ENCODE data around the gene CALHM1.
"Not testable (repeated sequence)": the region's sequence is repeated elsewhere in the genome, so short reads cannot be mapped to it uniquely, and the experiment has no call there.

Gene CALHM1

DNA sequence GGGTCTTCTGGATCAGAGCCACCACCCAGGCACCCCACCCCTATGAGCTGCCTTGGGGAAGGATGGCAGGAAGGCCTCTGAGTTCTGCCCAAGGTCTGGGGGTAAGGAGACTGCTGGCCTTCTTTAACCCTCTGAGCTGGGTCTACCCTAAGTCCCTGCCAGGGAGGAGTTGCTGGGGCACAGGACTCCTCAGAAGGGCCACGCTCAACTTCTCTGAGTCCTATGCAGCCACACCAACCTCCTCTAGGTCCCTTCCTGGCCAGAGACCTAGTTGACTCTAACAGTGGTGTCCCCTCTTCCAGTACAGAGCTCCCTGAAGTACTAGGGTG is 32.2 kb upstream of the CALHM1 start:
- no peak overlapping the region for H3K27ac Mint-ChIP-seq
- no peaks in the 10 kb centered on the region for H3K9me3 Mint-ChIP-seq
- H3K4me3 Mint-ChIP-seq: no peak overlapping the region
- no peaks in the 10 kb centered on the region for H3K36me3 Mint-ChIP-seq (ENCODE audit: low read depth)
- H3K27me3 Mint-ChIP-seq (ENCODE audit: low read depth): peaks cover 35% of the 10 kb centered on the region
- TF ChIP-seq, protein P1, sequence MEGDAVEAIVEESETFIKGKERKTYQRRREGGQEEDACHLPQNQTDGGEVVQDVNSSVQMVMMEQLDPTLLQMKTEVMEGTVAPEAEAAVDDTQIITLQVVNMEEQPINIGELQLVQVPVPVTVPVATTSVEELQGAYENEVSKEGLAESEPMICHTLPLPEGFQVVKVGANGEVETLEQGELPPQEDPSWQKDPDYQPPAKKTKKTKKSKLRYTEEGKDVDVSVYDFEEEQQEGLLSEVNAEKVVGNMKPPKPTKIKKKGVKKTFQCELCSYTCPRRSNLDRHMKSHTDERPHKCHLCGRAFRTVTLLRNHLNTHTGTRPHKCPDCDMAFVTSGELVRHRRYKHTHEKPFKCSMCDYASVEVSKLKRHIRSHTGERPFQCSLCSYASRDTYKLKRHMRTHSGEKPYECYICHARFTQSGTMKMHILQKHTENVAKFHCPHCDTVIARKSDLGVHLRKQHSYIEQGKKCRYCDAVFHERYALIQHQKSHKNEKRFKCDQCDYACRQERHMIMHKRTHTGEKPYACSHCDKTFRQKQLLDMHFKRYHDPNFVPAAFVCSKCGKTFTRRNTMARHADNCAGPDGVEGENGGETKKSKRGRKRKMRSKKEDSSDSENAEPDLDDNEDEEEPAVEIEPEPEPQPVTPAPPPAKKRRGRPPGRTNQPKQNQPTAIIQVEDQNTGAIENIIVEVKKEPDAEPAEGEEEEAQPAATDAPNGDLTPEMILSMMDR (IDR thresholded peaks at IDR 0.05; ENCODE audit: unreplicated experiment in 3 of 3): no peak
- peaks cover 40% of the 10 kb centered on the region for H3K4me1 Mint-ChIP-seq

DNA sequence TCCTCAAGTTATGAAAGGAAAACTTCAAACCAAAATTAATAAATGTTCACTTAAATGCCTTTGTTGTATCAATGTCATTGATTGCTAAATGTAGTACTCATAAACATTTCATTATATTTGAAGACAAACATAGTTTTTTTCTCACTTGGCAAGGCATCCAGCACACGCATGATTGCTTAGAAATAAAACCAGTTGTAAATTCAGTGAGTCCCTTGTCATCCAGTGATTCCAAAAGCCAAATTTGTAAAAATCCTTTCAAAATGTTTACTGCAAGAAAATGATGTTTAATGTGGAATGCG is 28.7 kb upstream of the CALHM1 start:
- Mint-ChIP-seq H3K36me3 (ENCODE audit: low read depth) (no peaks in the 10 kb centered on the region), H3K4me1 (peaks cover 33% of the 10 kb centered on the region), H3K4me3 (no peak overlapping the region), H3K9me3 (no peaks in the 10 kb centered on the region), H3K27me3 (ENCODE audit: low read depth) (peaks cover 7% of the 10 kb centered on the region), H3K27ac (no peak overlapping the region)
- TF ChIP-seq, protein P1 (IDR thresholded peaks at IDR 0.05; ENCODE audit: unreplicated experiment in 3 of 3): no peak

DNA sequence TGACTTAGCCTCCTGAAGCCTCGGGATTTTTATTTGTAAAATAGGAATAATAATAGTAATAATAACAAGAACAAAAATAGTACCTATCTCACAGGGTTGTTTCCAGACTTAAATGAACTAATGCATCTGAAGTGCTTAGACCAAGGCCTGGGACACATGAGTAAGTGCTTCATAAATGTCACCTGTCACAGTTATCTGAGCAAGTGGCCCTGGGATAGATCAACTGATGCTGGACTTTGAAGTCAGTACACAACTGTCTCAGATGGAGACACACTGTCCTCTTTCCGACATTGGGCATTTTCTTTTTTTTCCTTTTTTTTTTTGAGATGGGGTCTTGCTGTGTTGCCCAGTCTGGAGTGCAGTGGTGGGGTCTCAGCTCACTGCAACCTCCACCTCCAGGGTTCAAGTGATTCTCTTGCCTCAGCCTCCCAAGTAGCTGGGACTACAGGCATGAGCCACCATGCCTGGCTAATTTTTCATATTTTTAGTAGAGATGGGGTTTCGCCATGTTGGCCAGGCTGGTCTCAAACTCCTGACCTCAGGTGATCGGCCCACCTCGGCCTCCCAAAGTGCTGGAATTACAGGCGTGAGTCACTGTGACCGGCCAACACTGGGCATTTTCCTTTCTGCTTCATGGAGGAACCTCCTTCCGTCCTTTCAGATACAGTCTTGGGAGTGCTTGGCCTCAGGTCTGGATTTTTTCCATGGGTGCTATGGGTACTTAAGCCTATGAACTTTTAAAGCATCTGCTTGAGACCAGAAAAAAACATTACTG is 28.1 kb upstream of the CALHM1 start:
- not testable (repeated sequence) for H3K36me3 Mint-ChIP-seq (ENCODE audit: low read depth); H3K27ac Mint-ChIP-seq; H3K4me3 Mint-ChIP-seq; H3K9me3 Mint-ChIP-seq; H3K27me3 Mint-ChIP-seq (ENCODE audit: low read depth)
- H3K4me1 Mint-ChIP-seq: peaks cover 27% of the 10 kb centered on the region

DNA sequence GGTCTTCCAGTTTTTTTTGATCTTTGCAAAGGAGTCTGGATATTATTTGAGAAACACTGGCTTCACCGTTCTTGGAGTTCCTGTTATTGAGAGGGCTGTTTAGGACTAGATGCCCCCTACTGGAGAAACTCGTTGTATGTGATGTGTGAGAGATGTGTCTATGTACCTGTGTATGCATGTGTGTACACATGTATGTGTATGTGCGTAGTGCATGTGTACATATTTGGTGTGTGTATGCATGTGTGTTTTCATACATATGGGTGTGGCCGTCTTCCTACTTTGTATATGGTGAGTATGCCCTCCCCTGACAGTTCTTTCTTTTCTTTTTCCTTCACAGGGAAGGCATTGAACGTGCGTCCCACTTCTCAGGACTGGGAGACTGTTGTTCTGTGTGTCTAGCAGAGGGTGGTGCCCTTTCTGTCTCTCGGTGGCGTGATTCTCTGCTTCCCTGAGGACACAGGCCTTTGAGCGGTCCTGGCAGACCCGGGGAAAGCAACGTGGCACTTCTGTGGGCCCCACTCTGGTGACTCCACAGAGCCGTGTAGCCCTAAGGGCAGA is 23.4 kb upstream of the CALHM1 start:
- Mint-ChIP-seq H3K36me3 (ENCODE audit: low read depth) (no peaks in the 10 kb centered on the region), H3K4me1 (peaks cover 8% of the 10 kb centered on the region), H3K4me3 (no peak overlapping the region), H3K27me3 (ENCODE audit: low read depth) (peaks cover 7% of the 10 kb centered on the region), H3K27ac (peak overlapping the region in 1 of 3 experiments; percentile 18), H3K9me3 (no peaks in the 10 kb centered on the region)
- TF ChIP-seq, protein P1 (IDR thresholded peaks at IDR 0.05; ENCODE audit: unreplicated experiment in 3 of 3): peak; percentile 48 to 61 (median 49)

DNA sequence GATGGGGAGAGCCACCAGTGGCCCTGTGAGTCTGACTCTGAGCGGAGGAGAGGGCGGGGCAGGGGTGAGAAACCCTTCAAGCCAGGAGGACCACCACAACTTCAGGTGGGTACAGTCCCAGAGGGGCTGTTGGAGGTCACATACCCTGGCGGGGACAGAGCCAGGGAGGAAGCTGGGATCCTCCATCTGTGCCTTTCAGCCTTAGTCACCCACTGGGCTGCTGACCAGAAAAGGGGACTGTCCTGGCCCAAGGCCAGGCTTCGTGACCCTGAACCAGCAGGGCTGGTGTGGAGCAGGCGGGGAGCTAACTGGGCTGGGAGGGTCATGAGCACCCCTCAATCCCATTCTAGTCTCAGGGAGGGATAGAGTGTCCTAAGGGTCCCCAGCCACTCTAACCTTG is 21.8 kb upstream of the CALHM1 start:
- Mint-ChIP-seq H3K9me3 (no peaks in the 10 kb centered on the region), H3K36me3 (ENCODE audit: low read depth) (no peaks in the 10 kb centered on the region), H3K4me1 (no peaks in the 10 kb centered on the region), H3K27ac (no peak overlapping the region), H3K27me3 (ENCODE audit: low read depth) (peaks cover 12% of the 10 kb centered on the region), H3K4me3 (no peak overlapping the region)
- TF ChIP-seq, protein P1 (IDR thresholded peaks at IDR 0.05; ENCODE audit: unreplicated experiment in 3 of 3): no peak

DNA sequence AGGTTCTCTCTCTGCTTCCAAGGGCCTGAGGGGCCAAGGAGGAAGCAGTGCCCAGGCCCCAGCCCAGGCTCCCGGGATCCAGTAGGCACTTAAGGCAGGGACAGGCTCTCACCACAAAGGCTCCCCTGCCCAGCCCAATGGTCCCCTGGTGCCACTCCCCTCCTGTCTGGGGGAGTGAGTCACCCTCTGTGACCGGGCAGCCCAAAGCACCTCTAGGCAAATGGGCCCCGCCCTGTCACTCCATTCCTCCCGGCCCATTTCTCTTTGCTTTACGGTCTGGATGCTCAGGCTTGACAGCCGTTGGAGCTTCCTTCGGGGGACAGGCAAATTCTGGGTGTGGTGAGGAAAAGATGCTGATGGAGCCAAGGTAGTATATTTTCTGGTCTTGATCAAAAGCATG is 20.4 kb upstream of the CALHM1 start, which contains the start of gene CALHM3:
CALHM3 (minus strand) TSS at position 106 of the 400 bp plus-strand sequence. CDS start 208 bp downstream, outside the sequence.
- Mint-ChIP-seq H3K36me3 (ENCODE audit: low read depth) (no peaks in the 10 kb centered on the region), H3K27me3 (ENCODE audit: low read depth) (peaks cover 12% of the 10 kb centered on the region), H3K4me1 (no peaks in the 10 kb centered on the region), H3K9me3 (no peaks in the 10 kb centered on the region), H3K27ac (peak within 1 kb of the TSS in 1 of 3 experiments; percentile 45), H3K4me3 (no peak within 1 kb of the TSS)
- TF ChIP-seq, protein P1 (IDR thresholded peaks at IDR 0.05; ENCODE audit: unreplicated experiment in 3 of 3): no peak
